H1 (cell line): Measurements from ENCODE around the gene GCLC. TPM values are rescaled to one million over a fixed set of nuclear protein-coding genes. Genes with fewer than 3 reads are reported as not detected.
"Not testable (repeated sequence)": the region's sequence is repeated elsewhere in the genome, so short reads cannot be mapped to it uniquely, and the experiment has no call there.

ENCODE experiments used
- CTCF ChIA-PET: fragments of 300-600 bp; sonication (Branson Sonifier 250); formaldehyde crosslinking; loops from one replicate; lab custom pipeline; 2021; ENCODE audit not compliant: partially characterized antibody; lab: Charles Lee
- POLR2A ChIA-PET: fragments of 300-600 bp; sonication (Branson Sonifier 250); formaldehyde crosslinking; loops from one replicate; lab custom pipeline; 2021; ENCODE audit warnings: inconsistent platforms; ENCODE audit not compliant: partially characterized antibody; lab: Charles Lee
- DNase-seq, 2 experiments: peaks; one replicate each; pipeline versions ENCODE4 v3.0.0 to v3.0.0-alpha.2; 2010 to 2022; ENCODE audit warnings: low spot score in 2 of 2, low read depth in 1 of 2, mixed read lengths in 1 of 2
- FAIRE-seq: peaks from 2 replicates; lab custom pipeline; 2011; peaks lifted over from hg19 to GRCh38; lab: Jason Lieb, UNC
- H2AFZ ChIP-seq: 2 replicates; pipeline ENCODE4 v1.8.1; 2012; ENCODE audit warnings: low read length, inconsistent platforms
- H2AK5ac ChIP-seq: 2 replicates; pipeline ENCODE4 v1.6.1; 2013; ENCODE audit warnings: low read depth, low read length
- H2BK120ac ChIP-seq: replicated peaks from 2 replicates; pipeline ENCODE3; 2013; ENCODE audit warnings: low read depth, low read length, inconsistent platforms
- H2BK12ac ChIP-seq: 2 replicates; pipeline ENCODE4 v1.6.1; 2013; ENCODE audit warnings: low read depth, low read length
- H2BK15ac ChIP-seq: 2 replicates; pipeline ENCODE4 v1.6.1; 2013; ENCODE audit warnings: low read length
- H2BK20ac ChIP-seq: 2 replicates; pipeline ENCODE4 v1.6.1; 2013; ENCODE audit warnings: low read length
- H2BK5ac ChIP-seq: 2 replicates; pipeline ENCODE4 v1.6.1; 2013; ENCODE audit warnings: low read depth, low read length
- H3K14ac ChIP-seq: 2 replicates; pipeline ENCODE4 v1.6.1; 2013; ENCODE audit warnings: inconsistent platforms; ENCODE audit not compliant: insufficient read length
- H3K18ac ChIP-seq: 2 replicates; pipeline ENCODE4 v1.6.1; 2013; ENCODE audit warnings: low read length; ENCODE audit errors: extremely low read depth
- H3K23ac ChIP-seq: 2 replicates; pipeline ENCODE4 v1.6.1; 2013; ENCODE audit warnings: inconsistent platforms; ENCODE audit not compliant: insufficient read length
- H3K23me2 ChIP-seq: 2 replicates; pipeline ENCODE4 v1.6.1; 2013; ENCODE audit warnings: low read depth, low read length
- H3K27ac ChIP-seq: 2 replicates; pipeline ENCODE4 v1.6.1; 2011; ENCODE audit warnings: low read depth, low read length, inconsistent platforms
- H3K27me3 ChIP-seq, 4 experiments: replicated peaks in 1 of 4; 1 replicate in 1 of 4; 2 replicates in 3 of 4; pipeline versions ENCODE4 v1.6.1 to v1.8.1; 2011 to 2013; ENCODE audit warnings: low read length in 3 of 4, mild to moderate bottlenecking in 3 of 4, inconsistent platforms in 2 of 4, mixed read lengths in 2 of 4, moderate library complexity in 1 of 4; ENCODE audit not compliant: control insufficient read depth in 3 of 4, insufficient read depth in 3 of 4; ENCODE audit errors: extremely low read depth in 1 of 4
- H3K36me3 ChIP-seq, 4 experiments: 2 replicates each; pipeline versions ENCODE4 v1.6.1 to v1.8.1; 2011 to 2013; ENCODE audit warnings: mild to moderate bottlenecking in 4 of 4, low read length in 3 of 4, moderate library complexity in 2 of 4, control low read depth in 1 of 4, inconsistent platforms in 1 of 4; ENCODE audit not compliant: insufficient read depth in 4 of 4, control insufficient read depth in 2 of 4
- H3K4ac ChIP-seq: replicated peaks from 2 replicates; pipeline ENCODE3; 2013; ENCODE audit warnings: low read length, low read depth, mixed read lengths, inconsistent platforms; ENCODE audit not compliant: insufficient read length
- H3K4me1 ChIP-seq, 4 experiments: replicated peaks in 1 of 4; 1 replicate in 1 of 4; 2 replicates in 3 of 4; pipeline versions ENCODE4 v1.6.1 to v1.8.1; 2011 to 2013; ENCODE audit warnings: low read length in 3 of 4, inconsistent platforms in 2 of 4, mixed read lengths in 1 of 4; ENCODE audit not compliant: insufficient read depth in 4 of 4, control insufficient read depth in 3 of 4
- H3K4me2 ChIP-seq, 2 experiments: 2 replicates each; pipeline versions ENCODE4 v1.6.1 to v1.8.1; 2011 to 2013; ENCODE audit warnings: low read depth in 2 of 2, low read length in 2 of 2, control low read depth in 1 of 2, inconsistent platforms in 1 of 2, mild to moderate bottlenecking in 1 of 2; ENCODE audit not compliant: insufficient read depth in 1 of 2
- H3K4me3 ChIP-seq, 4 experiments: fragments of 200-600, 300-600 bp in 1 of 4; sonication (generic), shearing (Covaris generic), sonication (Bioruptor Twin) in 1 of 4; 2 replicates each; pipeline versions ENCODE4 v1.5.1 to v1.8.1; 2011 to 2016; ENCODE audit warnings: low read length in 4 of 4, low read depth in 3 of 4, control low read depth in 2 of 4, inconsistent platforms in 2 of 4, mild to moderate bottlenecking in 2 of 4, mixed read lengths in 1 of 4, moderate library complexity in 1 of 4; ENCODE audit not compliant: insufficient read depth in 2 of 4; ENCODE audit errors: extremely low read depth in 1 of 4
- H3K56ac ChIP-seq: replicated peaks from 2 replicates; pipeline ENCODE3; 2013; ENCODE audit warnings: low read depth, mild to moderate bottlenecking, mixed read lengths, low read length, inconsistent platforms; ENCODE audit not compliant: insufficient read length
- H3K79me1 ChIP-seq: 2 replicates; pipeline ENCODE4 v1.6.1; 2013; ENCODE audit warnings: low read depth, low read length, control low read depth
- H3K79me2 ChIP-seq, 2 experiments: 2 replicates each; pipeline versions ENCODE4 v1.6.1 to v1.8.1; 2012 to 2013; ENCODE audit warnings: low read length in 2 of 2, mild to moderate bottlenecking in 2 of 2, inconsistent platforms in 1 of 2; ENCODE audit not compliant: insufficient read depth in 2 of 2, control insufficient read depth in 1 of 2
- H3K9ac ChIP-seq, 4 experiments: replicated peaks in 1 of 4; 1 replicate in 1 of 4; 2 replicates in 3 of 4; pipeline versions ENCODE4 v1.6.1 to v1.8.1; 2011 to 2013; ENCODE audit warnings: low read depth in 3 of 4, low read length in 3 of 4, control low read depth in 2 of 4, mild to moderate bottlenecking in 2 of 4, moderate library complexity in 2 of 4, inconsistent platforms in 1 of 4; ENCODE audit errors: extremely low read depth in 1 of 4
- H3K9me3 ChIP-seq, 2 experiments: 2 replicates each; pipeline versions ENCODE4 v1.6.1 to v1.8.1; 2012 to 2013; ENCODE audit warnings: mild to moderate bottlenecking in 2 of 2, moderate library complexity in 2 of 2, control low read depth in 1 of 2, inconsistent platforms in 1 of 2, low read depth in 1 of 2, low read length in 1 of 2, mixed read lengths in 1 of 2; ENCODE audit not compliant: insufficient read depth in 2 of 2
- H4K20me1 ChIP-seq, 2 experiments: replicated peaks in 1 of 2; 2 replicates each; pipeline versions ENCODE3 to v1.8.1; 2011 to 2013; ENCODE audit warnings: inconsistent platforms in 2 of 2, low read length in 2 of 2, mild to moderate bottlenecking in 1 of 2; ENCODE audit not compliant: insufficient read depth in 2 of 2, control insufficient read depth in 1 of 2
- H4K5ac ChIP-seq: 2 replicates; pipeline ENCODE4 v1.6.1; 2013; ENCODE audit warnings: low read length, low read depth, mixed read lengths, inconsistent platforms; ENCODE audit not compliant: insufficient read length
- H4K8ac ChIP-seq: 2 replicates; pipeline ENCODE4 v1.8.0; 2013; ENCODE audit warnings: mild to moderate bottlenecking, moderate library complexity, low read length, inconsistent platforms; ENCODE audit not compliant: insufficient read depth; ENCODE audit errors: extremely low read depth
- H4K91ac ChIP-seq: replicated peaks from 2 replicates; pipeline ENCODE3; 2013; ENCODE audit warnings: low read length, mixed read lengths, inconsistent platforms; ENCODE audit not compliant: insufficient read length
- GTF2F1 ChIP-seq: IDR thresholded peaks from 2 replicates; pipeline ENCODE4 v1.6.1; 2012; ENCODE audit warnings: low read depth, low read length, improper control_type of control experiment, borderline replicate concordance
- KDM5A ChIP-seq: fragments of 200-600 bp; IDR thresholded peaks from 2 replicates; pipeline ENCODE4 v1.7.1; 2012; ENCODE audit warnings: mild to moderate bottlenecking, low read length, inconsistent platforms, mixed read lengths
- RNF2 ChIP-seq: fragments of 200-900, 300-1000 bp; sonication (generic); IDR thresholded peaks from 2 replicates; pipeline ENCODE4 v1.7.1; 2016; ENCODE audit warnings: borderline replicate concordance, low read depth, mild to moderate bottlenecking, antibody characterized with exemption, low read length; ENCODE audit not compliant: poor library complexity, severe bottlenecking; ENCODE audit errors: missing control alignments
- SIX5 ChIP-seq: IDR thresholded peaks from 2 replicates; pipeline ENCODE4 v1.6.1; 2011; ENCODE audit warnings: mild to moderate bottlenecking, low read depth, low read length
- SP4 ChIP-seq: IDR thresholded peaks from 2 replicates; pipeline ENCODE4 v1.6.1; 2012; ENCODE audit warnings: low read length, inconsistent platforms
- WGBS, 2 experiments: shearing (Covaris generic) in 1 of 2; methylation state at CpG; one replicate each; pipeline versions ENCODE4 v1.1.6 to v1.1.7; 2013 to 2015; ENCODE audit warnings: low lambda C conversion rate in 2 of 2, mixed read lengths in 2 of 2, inconsistent platforms in 1 of 2, low coverage in 1 of 2, missing lambda C conversion rate in 1 of 2; ENCODE audit not compliant: insufficient replicate concordance in 2 of 2, insufficient coverage in 1 of 2, insufficient read length in 1 of 2; ENCODE audit errors: extremely low coverage in 1 of 2, missing lambda C conversion rate in 1 of 2; 5-methylcytosine and 5-hydroxymethylcytosine counted together
- polyA plus RNA-seq, 7 experiments: library from polyadenylated mRNA; depleted of rRNA in 3 of 7; stranded (reverse) in 5 of 7; unstranded in 2 of 7; fragments of >200 nt in 5 of 7; fragments of 200-250 nt in 2 of 7; gene quantifications; 1 replicate in 5 of 7; 2 replicates in 1 of 7; 4 replicates in 1 of 7; pipeline versions ENCODE4 v1.2.1 to v1.2.3, GENCODE V29; 2011 to 2013; ENCODE audit warnings: missing spikeins in 2 of 7, mixed read lengths in 2 of 7
- total RNA-seq: library from RNA; stranded (reverse); fragmentation: NEBNext Ultra II Directional; extraction: Animal tissue kit (Norgen Biotek cat#: 25700); gene quantifications from 2 replicates; pipeline ENCODE4 v1.2.1, GENCODE V29; 2021

The GCLC gene
- total and polyA plus RNA-seq, 2 of the 8 experiments (the other 6 are each of a cell fraction or from before 2014, with no cell fraction given), result 15.8 to 54.0 TPM

GRCh38 chr6:53556986-53557715 lies 12.2 kb upstream of the GCLC start (continued):
- no peak for TF ChIP-seq RNF2
- TF ChIP-seq KDM5A, result no peak
- TF ChIP-seq SIX5, result no peak
- TF ChIP-seq SP4, result no peak
- TF ChIP-seq GTF2F1, result no peak

GRCh38 chr6:53553600-53553999 lies 8.7 kb upstream of the GCLC start:
- not testable (repeated sequence) for DNase-seq, H2BK15ac ChIP-seq, H2AK5ac ChIP-seq, H3K79me2 ChIP-seq, H2AFZ ChIP-seq, H3K27me3 ChIP-seq, H3K27ac ChIP-seq, H3K79me1 ChIP-seq, H4K91ac ChIP-seq, H3K36me3 ChIP-seq, H3K18ac ChIP-seq, H3K4me3 ChIP-seq, H3K4me1 ChIP-seq, H3K23me2 ChIP-seq, H3K4me2 ChIP-seq, H3K56ac ChIP-seq, H3K9ac ChIP-seq, H4K8ac ChIP-seq, H4K20me1 ChIP-seq, H3K23ac ChIP-seq, H2BK20ac ChIP-seq, H3K14ac ChIP-seq, H2BK120ac ChIP-seq, H2BK12ac ChIP-seq, H3K4ac ChIP-seq, H2BK5ac ChIP-seq, H4K5ac ChIP-seq, FAIRE-seq
- peaks cover 7 to 15% of the 10 kb centered on the region in 2 experiments for H3K9me3 ChIP-seq
- POLR2A ChIA-PET, result interaction anchor here (1.2 kb wide), 1 partner anchor 12 kb away, joined by 3 read pairs; no protein-coding TSS in a partner anchor
- 90% methylated on average over 3 of the region's 3 CpGs; no CpG with 5 or more reads in 1 of the 2 experiments for WGBS, 2 experiments
- CTCF ChIA-PET, result interaction anchor here (0.7 to 1.1 kb wide), 2 partner anchors 9 to 68 kb away, joined by 3 read pairs; no protein-coding TSS in a partner anchor
